GM21360 (cell line): ENCODE measurements around the gene CIAO2B.

ENCODE experiments used
- ATAC-seq: cut with Tn5 transposase; IDR thresholded peaks from one replicate; pipeline ENCODE4 v1.9.1; 2021; ENCODE audit warnings: mild to moderate bottlenecking, moderate library complexity; ENCODE audit not compliant: unreplicated experiment

CIAO2B gene

GRCh38 chr16:66890799-66891198, 43.4 kb downstream of the CIAO2B start:
- no peak for ATAC-seq

- no peak for ATAC-seq
Observed at GRCh38 chr16:66889622-66890021, 44.6 kb downstream of the CIAO2B start.

DNA sequence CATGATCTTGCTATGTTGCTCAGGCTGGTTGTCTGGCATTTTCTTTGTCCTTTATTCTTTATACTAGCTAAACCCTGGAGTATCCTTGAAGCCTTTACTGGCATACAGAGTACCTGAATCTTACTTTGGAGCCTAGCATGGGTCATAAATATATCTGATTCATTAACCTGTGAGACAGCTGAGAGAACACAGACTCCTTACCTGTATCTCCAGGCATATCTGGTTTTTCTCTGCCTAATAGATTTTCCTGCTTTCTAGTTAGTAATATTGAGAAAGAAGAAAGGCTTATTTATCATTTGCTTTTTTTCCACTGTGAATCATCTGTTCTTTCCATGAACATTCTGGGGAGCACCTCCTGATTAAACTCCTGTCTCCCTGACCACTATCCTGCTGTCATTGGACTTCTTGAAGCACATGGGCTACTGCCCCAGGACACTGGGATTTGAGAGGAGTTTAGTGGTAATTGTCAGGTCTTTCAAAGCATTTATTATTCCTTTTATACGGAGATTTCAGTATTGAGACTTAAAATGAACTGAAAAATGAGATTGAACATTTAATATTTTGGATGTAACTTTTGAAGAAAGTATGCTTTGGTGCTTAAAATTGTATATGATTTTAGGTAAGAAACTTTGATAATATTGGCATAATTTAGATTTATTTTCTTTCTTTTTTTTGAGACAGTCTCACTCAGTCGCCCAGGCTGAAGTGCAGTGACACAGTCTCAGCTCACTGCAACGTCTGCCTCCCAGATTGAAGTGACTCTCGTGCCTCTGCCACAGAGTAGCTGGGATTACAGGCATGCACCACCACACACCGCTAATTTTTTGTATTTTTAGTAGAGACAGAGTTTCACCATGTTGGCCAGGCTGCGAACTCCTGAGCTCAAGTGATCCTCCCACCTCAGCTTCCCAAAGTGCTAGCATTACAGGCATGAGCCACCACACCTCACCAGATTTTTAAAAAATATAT, 45.3 kb downstream of the CIAO2B start:
- ATAC-seq: no peak

GRCh38 chr16:66886914-66887313, 47.3 kb downstream of the CIAO2B start:
- no peak for ATAC-seq

GRCh38 chr16:66886321-66886720, 47.9 kb downstream of the CIAO2B start:
- no peak for ATAC-seq

GRCh38 chr16:66885491-66885890, 48.7 kb downstream of the CIAO2B start:
- ATAC-seq: no peak

DNA sequence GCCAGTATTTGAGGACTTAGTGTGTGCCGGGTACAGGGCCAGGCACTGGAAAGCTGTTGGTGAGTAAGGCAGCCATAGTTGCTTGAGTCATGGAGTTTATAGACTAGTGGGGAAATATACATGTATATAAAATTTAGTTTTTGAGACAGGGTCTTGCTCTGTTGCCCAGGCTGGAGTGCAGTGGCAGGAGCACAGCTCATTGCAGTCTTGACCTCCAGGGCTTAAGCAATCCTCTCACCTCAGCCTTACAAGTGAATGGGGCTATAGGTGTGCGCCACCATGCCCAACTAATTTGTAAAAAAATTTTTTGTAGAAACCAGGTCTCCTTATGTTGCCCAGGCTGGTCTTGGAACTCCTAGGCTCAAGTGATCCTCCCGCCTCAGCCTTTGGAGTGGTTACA, 51.5 kb downstream of the CIAO2B start:
- no peak for ATAC-seq
